ENCODE results near the gene EP300. TPM values are rescaled to one million over a fixed set of nuclear protein-coding genes. Genes with fewer than 3 reads are reported as not detected.

Gene EP300
- total RNA-seq, 1 donor from 2014 or later, result 57.9 TPM

DNA sequence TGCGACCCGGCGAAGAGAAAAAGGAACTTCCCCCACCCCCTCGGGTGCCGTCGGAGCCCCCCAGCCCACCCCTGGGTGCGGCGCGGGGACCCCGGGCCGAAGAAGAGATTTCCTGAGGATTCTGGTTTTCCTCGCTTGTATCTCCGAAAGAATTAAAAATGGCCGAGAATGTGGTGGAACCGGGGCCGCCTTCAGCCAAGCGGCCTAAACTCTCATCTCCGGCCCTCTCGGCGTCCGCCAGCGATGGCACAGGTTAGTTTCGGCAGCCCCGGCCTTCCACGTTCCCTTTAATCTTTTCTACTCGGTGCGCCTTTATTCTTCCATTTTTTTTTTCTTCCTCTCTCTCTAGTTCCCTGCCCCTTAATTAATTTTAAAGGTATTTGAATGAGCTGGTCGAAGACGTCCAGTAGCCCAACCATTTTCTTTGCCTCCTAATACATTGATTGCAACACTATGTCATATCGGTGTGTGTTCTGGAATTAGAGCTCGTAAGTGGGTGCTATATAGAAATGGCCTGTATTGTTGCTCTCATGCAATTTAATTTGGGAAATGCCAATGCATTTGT, 537 bp downstream of the EP300 start:
- H3K9me3 ChIP-seq (ENCODE audit: low read depth), result no peaks in the 10 kb centered on the region
- peak overlapping the region; percentile 99 for H3K4me3 ChIP-seq
- peaks cover 3% of the 10 kb centered on the region for H3K36me3 ChIP-seq
- H3K4me1 Mint-ChIP-seq, result peaks cover 32% of the 10 kb centered on the region
- peak overlapping the region; percentile 88 for H3K27ac Mint-ChIP-seq
- H3K27ac ChIP-seq, result peak overlapping the region; percentile 99
- peaks cover 21% of the 10 kb centered on the region for H3K4me1 ChIP-seq
- H3K27me3 ChIP-seq, result no peaks in the 10 kb centered on the region
- DNase-seq (ENCODE audit: low spot score), result peak; percentile 58
- peak overlapping the region; percentile 98 for H3K4me3 Mint-ChIP-seq
- H4K20me1 ChIP-seq (ENCODE audit: low read depth), result peaks cover 55% of the 10 kb centered on the region
- peaks cover 62% of the 10 kb centered on the region for H3K79me2 ChIP-seq (ENCODE audit: low read depth)
- H3K9ac ChIP-seq, result peak overlapping the region; percentile 95
- peaks cover 13% of the 10 kb centered on the region for H3F3A ChIP-seq (ENCODE audit: low read depth)
- no peak overlapping the region for H2AFZ ChIP-seq (replicated peaks)
- peaks cover 3% of the 10 kb centered on the region for H3K27me3 Mint-ChIP-seq (ENCODE audit: insufficient read depth, low read depth)
- TF ChIP-seq CTCF (IDR thresholded peaks at IDR 0.05) (no peak), EZH2phosphoT487 (IDR thresholded peaks at IDR 0.05) (no peak), EZH2 (IDR thresholded peaks at IDR 0.05) (no peak)
- H3K4me2 ChIP-seq, result peak overlapping the region; percentile 92
- no peaks in the 10 kb centered on the region for H3K9me3 Mint-ChIP-seq
- H3K36me3 Mint-ChIP-seq, result peaks cover 18% of the 10 kb centered on the region

GRCh38 chr22:41094041-41094593, 1.7 kb downstream of the EP300 start:
- no peak overlapping the region for H3K27ac Mint-ChIP-seq
- peaks cover 32% of the 10 kb centered on the region for H3K4me1 Mint-ChIP-seq
- peaks cover 3% of the 10 kb centered on the region for H3K36me3 ChIP-seq
- peaks cover 74% of the 10 kb centered on the region for H3K79me2 ChIP-seq (ENCODE audit: low read depth)
- H3K9me3 ChIP-seq (ENCODE audit: low read depth), result no peaks in the 10 kb centered on the region
- H3K36me3 Mint-ChIP-seq, result peaks cover 20% of the 10 kb centered on the region
- H3K27me3 Mint-ChIP-seq (ENCODE audit: insufficient read depth, low read depth), result peaks cover 3% of the 10 kb centered on the region
- peak overlapping the region; percentile 98 for H3K4me3 Mint-ChIP-seq
- DNase-seq (ENCODE audit: low spot score), result peak; percentile 54
- H2AFZ ChIP-seq (replicated peaks), result no peak overlapping the region
- peak overlapping the region; percentile 92 for H3K4me2 ChIP-seq
- H3K4me1 ChIP-seq, result peaks cover 21% of the 10 kb centered on the region
- no peaks in the 10 kb centered on the region for H3K9me3 Mint-ChIP-seq
- TF ChIP-seq EZH2 (IDR thresholded peaks at IDR 0.05) (no peak), EZH2phosphoT487 (IDR thresholded peaks at IDR 0.05) (no peak)
- H4K20me1 ChIP-seq (ENCODE audit: low read depth), result peaks cover 67% of the 10 kb centered on the region
- peak overlapping the region; percentile 99 for H3K4me3 ChIP-seq
- H3K27me3 ChIP-seq, result no peaks in the 10 kb centered on the region
- H3K9ac ChIP-seq, result peak overlapping the region; percentile 95
- H3F3A ChIP-seq (ENCODE audit: low read depth), result peaks cover 13% of the 10 kb centered on the region
- H3K27ac ChIP-seq, result no peak overlapping the region

GRCh38 chr22:41096391-41096790, 4.0 kb downstream of the EP300 start:
- H3K27ac ChIP-seq, result no peak overlapping the region
- peaks cover 97% of the 10 kb centered on the region for H3K79me2 ChIP-seq (ENCODE audit: low read depth)
- no peak overlapping the region for H3K9ac ChIP-seq
- no peak for DNase-seq (ENCODE audit: low spot score)
- H3K36me3 ChIP-seq, result peaks cover 3% of the 10 kb centered on the region
- no peak overlapping the region for H2AFZ ChIP-seq (replicated peaks)
- H4K20me1 ChIP-seq (ENCODE audit: low read depth), result peaks cover 90% of the 10 kb centered on the region
- Mint-ChIP-seq H3K4me1 (peaks cover 28% of the 10 kb centered on the region), H3K4me3 (no peak overlapping the region), H3K27me3 (ENCODE audit: insufficient read depth, low read depth) (peaks cover 3% of the 10 kb centered on the region), H3K27ac (no peak overlapping the region), H3K9me3 (no peaks in the 10 kb centered on the region), H3K36me3 (peaks cover 31% of the 10 kb centered on the region)
- peak overlapping the region; percentile 92 for H3K4me2 ChIP-seq
- H3F3A ChIP-seq (ENCODE audit: low read depth), result peaks cover 5% of the 10 kb centered on the region
- no peak overlapping the region for H3K4me3 ChIP-seq
- TF ChIP-seq EZH2phosphoT487 (IDR thresholded peaks at IDR 0.05), result no peak
- TF ChIP-seq CTCF (IDR thresholded peaks at IDR 0.05), result no peak
- no peak for TF ChIP-seq EZH2 (IDR thresholded peaks at IDR 0.05)
- no peaks in the 10 kb centered on the region for H3K27me3 ChIP-seq
- H3K9me3 ChIP-seq (ENCODE audit: low read depth), result no peaks in the 10 kb centered on the region
- H3K4me1 ChIP-seq, result peaks cover 17% of the 10 kb centered on the region

DNA sequence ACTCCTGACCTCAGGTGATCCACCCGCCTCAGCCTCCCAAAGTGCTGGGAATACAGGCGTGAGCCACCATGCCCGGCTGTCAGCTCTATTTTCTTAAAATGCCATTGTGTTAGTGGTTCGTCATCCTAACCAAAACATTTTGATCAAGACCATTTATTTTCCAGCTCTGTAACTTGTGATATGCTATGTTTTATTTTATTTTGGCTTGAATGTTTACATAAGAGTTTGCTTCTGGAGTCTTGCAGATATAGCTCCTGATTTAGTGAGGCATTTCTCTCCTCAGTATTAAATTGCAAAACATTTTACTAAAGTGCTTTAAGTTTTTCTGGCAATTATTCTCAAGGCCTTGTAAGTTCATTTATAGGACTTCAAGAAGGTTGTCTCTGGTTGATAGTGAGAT, 4.4 kb downstream of the EP300 start:
- Mint-ChIP-seq H3K4me1 (peaks cover 28% of the 10 kb centered on the region), H3K36me3 (peaks cover 31% of the 10 kb centered on the region), H3K27me3 (ENCODE audit: insufficient read depth, low read depth) (peaks cover 3% of the 10 kb centered on the region), H3K27ac (no peak overlapping the region), H3K4me3 (no peak overlapping the region), H3K9me3 (no peaks in the 10 kb centered on the region)
- Histone ChIP-seq H3K79me2 (ENCODE audit: low read depth) (peaks cover 99% of the 10 kb centered on the region), H3K4me2 (no peak overlapping the region), H3K4me1 (peaks cover 17% of the 10 kb centered on the region), H2AFZ (replicated peaks) (no peak overlapping the region), H3F3A (ENCODE audit: low read depth) (peaks cover 2% of the 10 kb centered on the region), H3K9ac (no peak overlapping the region), H3K27me3 (no peaks in the 10 kb centered on the region), H3K36me3 (peaks cover 3% of the 10 kb centered on the region), H3K9me3 (ENCODE audit: low read depth) (no peaks in the 10 kb centered on the region), H3K4me3 (no peak overlapping the region), H4K20me1 (ENCODE audit: low read depth) (peaks cover 94% of the 10 kb centered on the region), H3K27ac (no peak overlapping the region)
- TF ChIP-seq CTCF (IDR thresholded peaks at IDR 0.05) (no peak), EZH2phosphoT487 (IDR thresholded peaks at IDR 0.05) (no peak), EZH2 (IDR thresholded peaks at IDR 0.05) (no peak)
- DNase-seq (ENCODE audit: low spot score), result no peak

All from neural progenitor cell (in vitro differentiated cells).